Mesendoderm (in vitro differentiated cells): Measurements from ENCODE around the gene PLPPR4.
A peak's percentile ranks its signal among the peaks of the same experiment; 100 is the strongest.

Experiments
- DNase-seq: peaks from one replicate; pipeline ENCODE4 v3.0.0; 2013
- H2AK5ac ChIP-seq: 2 replicates; pipeline ENCODE4 v1.6.1; 2013; ENCODE audit warnings: low read length, inconsistent platforms
- H2BK120ac ChIP-seq: 2 replicates; pipeline ENCODE4 v1.6.1; 2013; ENCODE audit warnings: low read depth, mild to moderate bottlenecking, low read length, moderate library complexity, mixed read lengths
- H2BK15ac ChIP-seq: replicated peaks from 2 replicates; pipeline ENCODE4 v1.6.1; 2013; ENCODE audit warnings: low read depth, mild to moderate bottlenecking, moderate library complexity
- H2BK5ac ChIP-seq: 2 replicates; pipeline ENCODE4 v1.6.1; 2013; ENCODE audit warnings: low read length, inconsistent platforms
- H3K18ac ChIP-seq: 2 replicates; pipeline ENCODE4 v1.6.1; 2013; ENCODE audit warnings: mild to moderate bottlenecking, low read length, mixed read lengths
- H3K23ac ChIP-seq: one replicate; pipeline ENCODE4 v1.6.1; 2013; ENCODE audit warnings: low read length
- H3K27ac ChIP-seq: 2 replicates; pipeline ENCODE4 v1.5.1; 2013; ENCODE audit warnings: low read depth, mild to moderate bottlenecking, inconsistent platforms, low read length, moderate library complexity
- H3K27me3 ChIP-seq: 2 replicates; pipeline ENCODE4 v1.6.1; 2013; ENCODE audit warnings: low read length, control low read depth, mild to moderate bottlenecking, inconsistent platforms; ENCODE audit not compliant: insufficient read depth, poor library complexity
- H3K36me3 ChIP-seq: 2 replicates; pipeline ENCODE4 v1.6.1; 2013; ENCODE audit warnings: low read length, inconsistent platforms; ENCODE audit not compliant: control insufficient read depth, insufficient read depth
- H3K4ac ChIP-seq: one replicate; pipeline ENCODE4 v1.6.1; 2013; ENCODE audit warnings: low read depth, mild to moderate bottlenecking, low read length, moderate library complexity
- H3K4me1 ChIP-seq: 2 replicates; pipeline ENCODE4 v1.6.1; 2013; ENCODE audit warnings: low read depth, low read length, inconsistent platforms; ENCODE audit not compliant: control insufficient read depth
- H3K4me2 ChIP-seq: 2 replicates; pipeline ENCODE4 v1.6.1; 2013; ENCODE audit warnings: low read length
- H3K4me3 ChIP-seq: 2 replicates; pipeline ENCODE4 v1.5.1; 2013; ENCODE audit warnings: mild to moderate bottlenecking, low read length
- H3K56ac ChIP-seq: one replicate; pipeline ENCODE4 v1.6.1; 2013; ENCODE audit warnings: low read length
- H3K79me1 ChIP-seq: 2 replicates; pipeline ENCODE4 v1.6.1; 2013; ENCODE audit warnings: low read length, inconsistent platforms
- H3K79me2 ChIP-seq: 2 replicates; pipeline ENCODE4 v1.6.1; 2013; ENCODE audit warnings: mild to moderate bottlenecking, low read length; ENCODE audit not compliant: control insufficient read depth, insufficient read depth
- H3K9ac ChIP-seq: 2 replicates; pipeline ENCODE4 v1.6.1; 2013; ENCODE audit warnings: low read length, inconsistent platforms
- H4K5ac ChIP-seq: one replicate; pipeline ENCODE4 v1.6.1; 2013; ENCODE audit warnings: low read length
- H4K8ac ChIP-seq: one replicate; pipeline ENCODE4 v1.6.1; 2013; ENCODE audit warnings: low read depth, mild to moderate bottlenecking, control low read depth, low read length, moderate library complexity
- WGBS: extraction: QIAGEN DNeasy Blood & Tissue Kit; methylation state at CpG from one replicate; pipeline ENCODE4 v1.1.7; 2013; ENCODE audit warnings: low lambda C conversion rate, missing lambda C conversion rate; ENCODE audit not compliant: insufficient coverage; ENCODE audit errors: extremely low coverage; 5-methylcytosine and 5-hydroxymethylcytosine counted together

Gene PLPPR4

DNA sequence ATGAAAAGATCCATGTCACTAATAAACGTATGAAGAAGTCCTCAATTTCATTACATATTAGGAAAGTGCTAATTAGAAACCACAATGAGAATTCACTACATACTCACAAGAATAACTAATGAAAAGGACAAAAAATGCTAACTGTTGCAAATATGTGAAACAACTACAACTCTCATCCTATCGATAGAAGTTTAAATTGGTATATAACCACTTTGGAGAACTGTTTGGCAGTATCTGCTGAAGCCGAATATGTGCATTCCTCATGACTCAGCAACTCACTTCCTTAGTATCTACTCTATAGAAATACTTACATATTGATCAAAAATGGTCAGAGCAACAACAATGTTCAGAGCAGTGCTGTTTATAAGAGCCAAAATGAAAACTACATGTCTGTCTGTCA, 66.8 kb downstream of the PLPPR4 start:
- H3K27me3 ChIP-seq = no peaks in the 10 kb centered on the region
- no peaks in the 10 kb centered on the region for H3K4me1 ChIP-seq

DNA sequence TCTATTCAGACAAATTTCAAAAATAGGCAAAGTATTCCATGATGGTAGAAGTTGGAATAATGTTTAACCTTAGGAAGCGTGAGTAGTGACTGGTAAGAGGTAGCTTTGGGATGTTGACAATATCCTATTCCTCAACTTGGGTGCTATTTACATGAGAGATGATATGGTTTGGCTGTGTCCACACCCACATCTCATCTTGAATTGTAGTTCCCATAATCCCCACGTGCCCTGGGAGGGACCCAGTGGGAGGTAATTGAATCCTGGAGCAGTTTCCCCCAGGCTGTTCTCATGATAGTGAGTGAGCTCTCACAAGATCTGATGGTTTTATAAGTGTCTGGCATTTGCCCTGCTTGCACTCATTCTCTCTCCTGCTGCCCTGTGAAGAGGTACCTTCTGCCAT, 67.3 kb downstream of the PLPPR4 start:
- Histone ChIP-seq H4K5ac (no peak overlapping the region), H2BK120ac (no peak overlapping the region), H3K27ac (no peak overlapping the region), H3K4me1 (no peaks in the 10 kb centered on the region), H3K4ac (no peak overlapping the region), H2BK5ac (no peak overlapping the region), H3K36me3 (no peaks in the 10 kb centered on the region), H3K18ac (no peak overlapping the region), H3K23ac (no peak overlapping the region), H3K79me1 (no peaks in the 10 kb centered on the region), H4K8ac (no peak overlapping the region), H3K4me3 (no peak overlapping the region), H2BK15ac (no peak overlapping the region), H2AK5ac (no peak overlapping the region), H3K9ac (no peak overlapping the region), H3K79me2 (no peaks in the 10 kb centered on the region), H3K27me3 (no peaks in the 10 kb centered on the region), H3K56ac (no peak overlapping the region), H3K4me2 (no peak overlapping the region)
- DNase-seq = peak; percentile 17
- no CpG with 5 or more reads among the region's 2 CpGs for WGBS

More for the DNA sequence above, 66.8 kb downstream of the PLPPR4 start:
- no peak for DNase-seq
- H2BK15ac ChIP-seq = no peak overlapping the region
- H2BK120ac ChIP-seq = no peak overlapping the region
- H3K56ac ChIP-seq = no peak overlapping the region
- no peak overlapping the region for H3K4me3 ChIP-seq
- H4K8ac ChIP-seq = no peak overlapping the region
- H3K4ac ChIP-seq = no peak overlapping the region
- H3K18ac ChIP-seq = no peak overlapping the region
- H3K27ac ChIP-seq = no peak overlapping the region
- H3K23ac ChIP-seq = no peak overlapping the region
- H2AK5ac ChIP-seq = no peak overlapping the region
- no peaks in the 10 kb centered on the region for H3K79me2 ChIP-seq
- WGBS = no CpG with 5 or more reads among the region's 3 CpGs
- no peak overlapping the region for H4K5ac ChIP-seq
- H3K9ac ChIP-seq = no peak overlapping the region
- H3K36me3 ChIP-seq = no peaks in the 10 kb centered on the region
- H3K79me1 ChIP-seq = no peaks in the 10 kb centered on the region
- H3K4me2 ChIP-seq = no peak overlapping the region
- H2BK5ac ChIP-seq = no peak overlapping the region

DNA sequence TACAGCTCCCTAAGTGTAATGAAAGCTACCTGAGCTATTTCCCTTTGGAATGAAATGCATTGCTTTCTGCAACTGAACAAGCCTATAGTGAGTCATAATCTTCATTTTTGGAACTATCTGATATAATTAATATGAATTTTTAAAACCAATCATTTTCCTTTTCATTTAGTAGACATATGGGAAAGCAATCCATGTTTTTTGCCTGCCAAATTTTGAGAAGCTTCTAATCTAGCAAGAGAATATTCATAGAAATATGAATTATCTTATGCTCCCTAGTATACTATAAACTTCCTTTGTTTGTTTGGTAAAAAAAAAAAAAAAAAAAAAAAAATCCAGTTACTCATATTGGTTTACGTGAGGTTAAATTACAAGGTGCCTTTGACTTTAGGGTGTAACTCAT, 68.3 kb downstream of the PLPPR4 start:
- no peak for DNase-seq
- H3K27ac ChIP-seq = no peak overlapping the region

DNA sequence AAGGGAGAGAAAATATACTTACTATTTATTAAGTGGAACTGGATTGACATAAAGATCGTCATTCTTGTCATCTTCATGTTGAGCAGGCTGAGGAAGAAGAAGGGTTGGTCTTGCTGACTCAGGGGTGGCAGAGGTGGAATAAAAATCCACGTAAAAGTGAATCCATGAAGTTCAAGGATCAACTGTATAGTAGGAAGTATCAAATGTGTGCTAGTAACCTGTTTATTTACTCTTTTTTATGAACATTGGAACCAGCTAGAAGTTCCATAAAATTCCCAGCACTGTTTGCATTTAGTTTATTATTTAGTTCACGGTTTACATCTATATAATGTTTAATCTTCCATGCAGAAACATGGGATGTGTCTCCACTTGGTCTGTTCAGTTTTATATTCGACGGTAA, 70.7 kb downstream of the PLPPR4 start:
- Histone ChIP-seq H3K79me1 (no peaks in the 10 kb centered on the region), H3K36me3 (no peaks in the 10 kb centered on the region), H3K4ac (no peak overlapping the region), H3K27ac (no peak overlapping the region), H4K8ac (no peak overlapping the region), H3K9ac (no peak overlapping the region), H3K4me1 (no peaks in the 10 kb centered on the region), H3K4me3 (no peak overlapping the region), H3K18ac (no peak overlapping the region), H2BK120ac (no peak overlapping the region), H3K27me3 (no peaks in the 10 kb centered on the region), H4K5ac (no peak overlapping the region), H2BK15ac (no peak overlapping the region), H2BK5ac (no peak overlapping the region), H3K4me2 (no peak overlapping the region), H3K23ac (no peak overlapping the region), H3K79me2 (no peaks in the 10 kb centered on the region), H3K56ac (no peak overlapping the region), H2AK5ac (no peak overlapping the region)
- no CpG with 5 or more reads among the region's 5 CpGs for WGBS
- no peak for DNase-seq

More for the DNA sequence above, 68.3 kb downstream of the PLPPR4 start:
- Histone ChIP-seq H3K36me3 (no peaks in the 10 kb centered on the region), H3K4ac (no peak overlapping the region), H4K8ac (no peak overlapping the region), H2BK120ac (no peak overlapping the region), H4K5ac (no peak overlapping the region), H3K4me1 (no peaks in the 10 kb centered on the region), H3K4me3 (no peak overlapping the region), H3K4me2 (no peak overlapping the region), H2BK5ac (no peak overlapping the region), H3K79me1 (no peaks in the 10 kb centered on the region), H2BK15ac (no peak overlapping the region), H2AK5ac (no peak overlapping the region), H3K9ac (no peak overlapping the region), H3K18ac (no peak overlapping the region), H3K23ac (no peak overlapping the region), H3K56ac (no peak overlapping the region), H3K79me2 (no peaks in the 10 kb centered on the region), H3K27me3 (no peaks in the 10 kb centered on the region)
- no CpG with 5 or more reads among the region's 1 CpG for WGBS

DNA sequence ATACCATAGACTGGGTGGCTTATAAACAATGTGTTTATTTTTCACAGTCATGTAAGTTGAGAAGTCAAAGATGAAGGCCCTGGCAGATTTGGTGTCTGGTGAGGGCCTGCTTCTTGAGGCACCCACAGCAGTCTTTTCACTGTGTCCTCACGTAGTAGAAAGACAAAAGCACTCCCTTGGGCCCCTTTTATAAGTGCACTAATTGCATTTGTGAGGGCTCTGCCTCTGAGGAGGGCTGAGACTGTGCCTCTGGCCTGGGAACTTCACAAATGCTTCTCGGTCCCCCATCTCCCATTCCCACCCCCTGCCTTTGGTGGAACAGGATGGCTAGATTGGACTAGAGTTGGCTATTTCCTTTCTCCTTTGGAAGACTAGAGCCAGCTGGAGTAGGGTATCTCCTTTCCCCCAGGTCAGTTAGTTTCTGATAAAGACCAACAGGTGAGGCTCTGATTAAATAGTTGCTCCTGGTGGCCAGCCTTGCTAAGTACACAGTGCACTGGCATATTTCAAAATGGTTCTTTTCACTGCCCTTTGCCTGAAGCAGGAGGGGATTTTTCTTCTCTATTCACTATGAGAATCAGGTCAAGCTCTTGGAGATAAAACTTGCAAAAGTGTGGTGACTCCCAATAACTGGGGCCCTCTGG, 82.9 kb downstream of the PLPPR4 start:
- Histone ChIP-seq H4K5ac (no peak overlapping the region), H3K4ac (no peak overlapping the region), H3K4me1 (no peaks in the 10 kb centered on the region), H3K79me1 (no peaks in the 10 kb centered on the region), H3K36me3 (no peaks in the 10 kb centered on the region), H3K27ac (no peak overlapping the region), H2BK15ac (no peak overlapping the region), H3K18ac (no peak overlapping the region), H3K79me2 (no peaks in the 10 kb centered on the region), H3K9ac (no peak overlapping the region), H3K4me2 (no peak overlapping the region), H2BK5ac (no peak overlapping the region), H4K8ac (no peak overlapping the region), H3K4me3 (no peak overlapping the region), H3K23ac (no peak overlapping the region), H2BK120ac (no peak overlapping the region), H2AK5ac (no peak overlapping the region), H3K27me3 (no peaks in the 10 kb centered on the region), H3K56ac (no peak overlapping the region)
- WGBS = no CpG with 5 or more reads among the region's 2 CpGs
- no peak for DNase-seq
